Peyer's patch (tissue), 4 donors: ENCODE measurements around the gene NFYC.

ENCODE experiments used
- POLR2A ChIP-seq, 2 donors: fragments of 450-650 bp; IDR thresholded peaks; one replicate each; pipeline ENCODE4 v1.5.1; 2017; ENCODE audit warnings: antibody characterized with exemption in 2 of 2, mild to moderate bottlenecking in 2 of 2, moderate library complexity in 2 of 2
- TF ChIP-seq, protein P1 (sequence below), 6 experiments: fragments of 450-650 bp in 4 of 6; fragments of 200-600 bp in 2 of 6; sonication (generic) in 1 of 6; IDR thresholded peaks; one replicate each; pipeline ENCODE4 v1.5.1; 2017 to 2019; ENCODE audit warnings: antibody characterized with exemption in 6 of 6, mild to moderate bottlenecking in 3 of 6, moderate library complexity in 1 of 6

GRCh38 chr1:40732756-40733301 lies 41.3 kb downstream of the NFYC start:
- TF ChIP-seq, protein P1, sequence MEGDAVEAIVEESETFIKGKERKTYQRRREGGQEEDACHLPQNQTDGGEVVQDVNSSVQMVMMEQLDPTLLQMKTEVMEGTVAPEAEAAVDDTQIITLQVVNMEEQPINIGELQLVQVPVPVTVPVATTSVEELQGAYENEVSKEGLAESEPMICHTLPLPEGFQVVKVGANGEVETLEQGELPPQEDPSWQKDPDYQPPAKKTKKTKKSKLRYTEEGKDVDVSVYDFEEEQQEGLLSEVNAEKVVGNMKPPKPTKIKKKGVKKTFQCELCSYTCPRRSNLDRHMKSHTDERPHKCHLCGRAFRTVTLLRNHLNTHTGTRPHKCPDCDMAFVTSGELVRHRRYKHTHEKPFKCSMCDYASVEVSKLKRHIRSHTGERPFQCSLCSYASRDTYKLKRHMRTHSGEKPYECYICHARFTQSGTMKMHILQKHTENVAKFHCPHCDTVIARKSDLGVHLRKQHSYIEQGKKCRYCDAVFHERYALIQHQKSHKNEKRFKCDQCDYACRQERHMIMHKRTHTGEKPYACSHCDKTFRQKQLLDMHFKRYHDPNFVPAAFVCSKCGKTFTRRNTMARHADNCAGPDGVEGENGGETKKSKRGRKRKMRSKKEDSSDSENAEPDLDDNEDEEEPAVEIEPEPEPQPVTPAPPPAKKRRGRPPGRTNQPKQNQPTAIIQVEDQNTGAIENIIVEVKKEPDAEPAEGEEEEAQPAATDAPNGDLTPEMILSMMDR (IDR thresholded peaks at IDR 0.05), result no peak
- TF ChIP-seq POLR2A (IDR thresholded peaks at IDR 0.05), result no peak
